HTR-8/SVneo (cell line): Measurements from ENCODE around the gene ST8SIA3.

Experiments
- DNase-seq: peaks from one replicate; pipeline ENCODE4 v3.0.0; 2011; ENCODE audit warnings: low spot score, mixed read lengths; ENCODE audit not compliant: insufficient read length
- FAIRE-seq: peaks from 2 replicates; lab custom pipeline; 2011; peaks lifted over from hg19 to GRCh38; lab: Jason Lieb, UNC

ST8SIA3 gene, protein sequence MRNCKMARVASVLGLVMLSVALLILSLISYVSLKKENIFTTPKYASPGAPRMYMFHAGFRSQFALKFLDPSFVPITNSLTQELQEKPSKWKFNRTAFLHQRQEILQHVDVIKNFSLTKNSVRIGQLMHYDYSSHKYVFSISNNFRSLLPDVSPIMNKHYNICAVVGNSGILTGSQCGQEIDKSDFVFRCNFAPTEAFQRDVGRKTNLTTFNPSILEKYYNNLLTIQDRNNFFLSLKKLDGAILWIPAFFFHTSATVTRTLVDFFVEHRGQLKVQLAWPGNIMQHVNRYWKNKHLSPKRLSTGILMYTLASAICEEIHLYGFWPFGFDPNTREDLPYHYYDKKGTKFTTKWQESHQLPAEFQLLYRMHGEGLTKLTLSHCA

GRCh38 chr18:57352271-57352701, at the start of gene ST8SIA3:
Gene ST8SIA3, plus strand, starts transcription at chr18:57352557. Its CDS starts 290 bp downstream, at chr18:57352847.
- FAIRE-seq (no peak), DNase-seq (no peak)

DNA sequence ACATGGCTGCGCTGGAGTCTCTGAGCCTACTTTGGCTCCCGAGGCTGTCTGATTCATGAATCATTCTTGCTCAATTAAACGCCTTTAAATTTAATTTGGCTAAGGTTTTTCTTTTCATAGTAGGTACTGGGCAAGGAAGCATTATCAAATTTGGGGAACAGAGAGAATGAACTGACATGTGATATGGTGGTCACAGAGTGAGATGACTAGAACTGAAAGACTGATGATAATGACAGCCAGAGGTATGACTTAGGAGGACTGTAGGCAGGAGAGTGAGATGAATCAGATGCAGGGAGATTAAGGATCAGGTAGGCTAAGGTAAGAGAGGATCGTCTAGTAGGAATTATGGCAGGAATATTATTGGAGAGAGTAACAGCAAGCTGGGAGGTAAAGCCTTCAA, 40.9 kb upstream of the ST8SIA3 start:
- DNase-seq (no peak), FAIRE-seq (no peak)

DNA sequence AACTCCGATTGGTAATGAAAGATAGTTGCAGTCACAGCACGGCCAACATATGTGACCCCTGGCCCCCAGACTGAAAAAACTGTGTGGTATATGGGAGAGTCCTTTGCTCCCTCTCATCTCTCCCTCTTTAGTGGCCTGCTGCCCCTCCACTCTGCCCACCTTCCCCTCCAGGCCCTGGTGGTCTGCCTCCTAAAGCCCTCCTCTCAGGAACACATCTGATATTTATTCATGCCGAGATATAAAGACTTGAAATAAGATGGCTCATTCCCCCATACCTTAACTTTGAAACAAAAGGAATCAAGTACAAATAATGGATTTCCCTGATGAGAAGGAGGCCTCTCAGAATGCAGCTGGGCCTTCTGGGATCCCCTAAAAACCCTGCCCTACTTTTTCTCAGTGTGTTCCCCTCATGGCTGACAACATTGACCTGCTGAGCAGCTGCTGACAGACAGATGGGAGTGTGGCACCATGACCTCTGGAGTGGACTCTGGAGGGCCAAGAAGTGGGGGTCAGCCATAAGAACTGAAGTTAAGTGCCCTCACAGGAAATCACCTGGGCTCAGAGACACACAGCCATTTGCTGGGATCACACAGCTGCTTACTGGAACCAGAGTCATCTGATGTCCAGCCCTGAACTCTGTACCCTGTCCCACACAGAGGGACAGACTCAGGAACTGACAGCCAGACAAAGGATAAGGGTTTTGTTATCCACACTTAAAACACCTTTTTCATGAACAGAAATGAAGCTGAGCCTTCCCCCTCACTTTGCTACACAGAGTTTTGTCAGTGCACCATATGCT, 39.8 kb upstream of the ST8SIA3 start:
- FAIRE-seq: no peak

DNA sequence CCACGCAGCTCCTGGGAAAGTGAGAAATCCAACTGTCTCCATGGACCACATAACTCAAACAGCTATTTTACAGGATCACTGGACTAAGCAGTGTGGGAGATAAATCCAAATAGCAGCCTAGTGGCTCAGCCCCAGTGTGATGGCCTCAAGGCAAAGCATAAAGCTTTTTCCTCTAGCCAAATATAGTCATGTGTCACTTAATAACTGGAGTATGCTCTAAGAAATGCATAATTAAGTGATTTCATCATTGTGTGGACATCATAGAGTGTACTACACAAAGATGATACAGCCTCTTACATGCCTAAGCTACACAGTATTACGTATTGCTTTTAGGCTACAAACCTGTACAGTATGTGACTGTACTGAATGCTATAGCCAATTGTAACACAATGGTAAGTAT, 31.8 kb upstream of the ST8SIA3 start:
- FAIRE-seq: no peak

More for the DNA sequence above, 39.8 kb upstream of the ST8SIA3 start:
- no peak for DNase-seq

GRCh38 chr18:57325491-57326166, 26.7 kb upstream of the ST8SIA3 start:
- no peak for DNase-seq
- FAIRE-seq: no peak

More for the DNA sequence above, 31.8 kb upstream of the ST8SIA3 start:
- no peak for DNase-seq

DNA sequence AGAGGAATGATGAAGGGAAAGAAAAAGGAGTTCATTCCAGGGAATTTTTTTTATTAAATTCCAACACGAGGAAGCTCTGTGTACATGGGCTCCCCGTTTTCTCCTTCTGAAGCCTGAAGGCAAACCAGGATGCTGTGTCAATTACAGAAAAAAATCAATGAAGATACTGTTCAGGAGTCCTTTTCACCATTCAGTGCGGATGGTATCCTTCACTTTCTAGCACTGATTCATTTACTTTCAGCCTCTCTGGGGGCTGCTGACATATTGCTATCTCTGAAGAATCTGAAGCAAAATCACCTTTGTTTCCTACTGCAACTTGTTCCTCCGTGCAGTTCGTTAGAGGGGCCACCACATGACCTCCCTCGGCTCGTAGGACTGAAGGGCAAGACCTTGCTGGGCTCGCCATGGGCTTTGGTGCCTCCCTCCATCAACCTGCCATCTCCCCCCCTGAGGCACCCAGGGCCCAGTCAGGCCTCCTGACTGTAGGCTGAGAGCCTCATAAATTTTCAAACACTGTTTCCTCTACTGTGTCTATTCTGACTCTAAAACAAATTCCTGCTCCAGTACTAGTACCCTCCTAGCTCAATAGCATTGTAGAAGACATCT, 25.5 kb upstream of the ST8SIA3 start:
- FAIRE-seq (no peak), DNase-seq (no peak)

DNA sequence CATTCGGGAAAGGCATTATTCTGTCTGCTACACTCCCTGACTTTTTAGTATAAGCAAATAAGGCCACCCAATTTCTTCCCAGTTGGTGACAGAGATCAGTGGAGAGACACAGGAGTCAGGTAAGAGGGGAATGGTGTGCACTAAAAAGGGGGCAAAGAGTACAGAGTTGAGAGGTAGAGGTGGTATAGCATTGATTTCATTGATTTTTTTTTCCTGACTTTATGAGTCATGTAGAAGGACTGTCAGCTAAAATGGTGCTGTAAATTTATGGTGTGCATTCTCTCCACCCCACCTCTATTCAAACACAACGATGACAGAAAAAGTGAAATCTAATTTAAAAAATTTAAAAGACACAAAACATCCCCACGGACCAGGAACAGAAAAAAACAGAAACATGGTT, 23.7 kb upstream of the ST8SIA3 start:
- FAIRE-seq (no peak), DNase-seq (no peak)

DNA sequence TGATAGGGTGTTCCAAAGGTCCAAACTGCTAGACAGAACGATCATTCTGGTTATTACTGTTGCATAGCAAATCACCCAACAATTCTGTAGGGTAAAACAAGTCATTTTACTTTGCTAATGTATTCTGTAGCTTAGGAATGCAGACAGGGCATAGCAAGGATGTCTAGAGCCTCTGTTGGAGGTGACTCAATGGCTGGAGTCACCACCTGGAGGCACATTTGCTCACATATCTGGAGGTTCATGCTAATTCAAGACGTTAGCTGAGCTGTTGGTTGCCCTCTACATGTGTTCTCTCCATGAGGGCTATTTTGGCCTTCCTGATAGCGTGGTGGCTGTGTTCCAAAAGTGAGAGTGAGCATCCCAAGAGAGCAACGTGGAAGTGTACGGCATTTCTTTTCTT, 22.5 kb upstream of the ST8SIA3 start:
- FAIRE-seq: no peak
- no peak for DNase-seq

DNA sequence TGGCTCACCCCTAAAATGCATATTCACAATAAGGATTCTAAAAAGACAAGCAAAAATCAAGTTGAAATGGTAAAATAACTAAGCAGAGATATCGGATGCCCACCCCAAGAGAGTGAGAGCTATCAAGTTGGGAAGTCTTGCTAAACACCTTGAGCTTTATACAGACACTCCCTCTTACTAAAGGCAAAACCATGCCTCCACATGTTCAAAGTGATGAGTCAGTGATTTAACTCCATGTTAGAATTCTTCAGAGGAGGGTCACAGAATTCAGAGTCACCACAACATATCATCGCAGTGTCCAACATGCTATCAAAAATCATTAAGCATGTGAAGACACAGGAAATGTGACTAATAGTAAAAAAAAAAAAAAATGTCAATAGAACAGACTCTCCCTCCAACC, 20.6 kb upstream of the ST8SIA3 start:
- DNase-seq (no peak), FAIRE-seq (no peak)

DNA sequence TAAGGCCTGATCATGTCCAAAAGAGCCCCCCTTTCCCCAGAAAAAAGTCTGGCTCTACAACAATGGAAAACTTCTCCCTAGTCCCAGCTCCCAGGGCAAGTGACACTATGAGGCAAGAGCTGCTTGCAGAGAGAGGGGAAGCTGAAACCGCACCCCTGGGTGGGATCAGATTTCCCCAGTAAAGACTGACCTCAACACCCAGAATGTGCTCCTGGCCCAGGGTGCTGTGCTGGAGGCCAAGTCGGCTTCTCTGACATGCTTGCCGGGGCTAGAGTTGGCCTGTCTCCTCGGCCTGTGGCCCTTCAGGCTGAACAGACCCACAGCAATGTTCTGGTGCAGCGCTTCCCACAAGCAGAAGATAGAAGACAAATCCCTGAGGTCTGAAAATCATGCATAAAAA, 18.4 kb upstream of the ST8SIA3 start:
- FAIRE-seq: no peak

GRCh38 chr18:57334383-57334782, 18.0 kb upstream of the ST8SIA3 start:
- FAIRE-seq (no peak), DNase-seq (no peak)

More for the DNA sequence above, 18.4 kb upstream of the ST8SIA3 start:
- no peak for DNase-seq

DNA sequence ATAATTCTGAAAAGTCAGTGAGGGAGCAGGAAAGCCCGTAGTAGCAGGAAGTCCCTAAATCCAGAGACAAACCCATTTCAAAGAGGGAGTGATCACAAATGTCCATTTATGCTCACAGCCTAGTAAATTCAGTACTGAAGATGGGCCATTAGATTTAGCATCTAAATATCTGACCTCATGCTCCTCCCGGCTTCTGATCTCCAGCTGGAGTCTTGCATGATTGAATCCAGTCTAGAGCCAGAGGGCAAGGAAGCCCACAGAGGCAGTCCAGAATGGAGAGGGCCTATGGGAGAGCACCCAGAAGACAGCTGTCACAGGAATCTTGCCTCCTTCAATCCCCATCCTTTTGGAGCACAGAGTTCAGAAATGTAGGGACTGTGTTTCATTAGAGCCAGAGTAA, 16.0 kb upstream of the ST8SIA3 start:
- DNase-seq (no peak), FAIRE-seq (no peak)

- FAIRE-seq: no peak
- no peak for DNase-seq
These were observed 14.5 kb upstream of the ST8SIA3 start for GRCh38 chr18:57337890-57338289.

GRCh38 chr18:57343833-57344232, 8.5 kb upstream of the ST8SIA3 start:
- FAIRE-seq: no peak
- no peak for DNase-seq

DNA sequence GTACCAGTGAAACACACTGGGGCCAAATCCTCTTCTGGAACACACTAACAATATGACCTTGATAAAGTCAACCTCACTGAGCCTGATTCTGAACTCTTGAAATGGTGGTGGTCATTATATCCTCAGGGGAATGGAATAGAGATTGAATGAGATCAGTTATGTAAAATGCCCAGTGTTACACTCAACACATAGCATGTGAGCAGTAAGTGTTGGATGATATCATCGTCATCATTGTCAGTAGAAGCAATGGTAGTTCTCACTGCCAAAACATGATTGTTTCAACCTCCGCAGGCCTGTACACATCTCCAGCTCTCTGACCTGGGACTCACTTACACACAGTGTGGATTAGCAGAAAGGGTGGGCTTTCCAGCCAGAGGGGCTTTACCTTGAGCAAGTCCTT, 5.5 kb upstream of the ST8SIA3 start:
- FAIRE-seq (no peak), DNase-seq (no peak)

- no peak for FAIRE-seq
- DNase-seq: no peak
These were observed 4.6 kb upstream of the ST8SIA3 start for GRCh38 chr18:57347784-57348183.

DNA sequence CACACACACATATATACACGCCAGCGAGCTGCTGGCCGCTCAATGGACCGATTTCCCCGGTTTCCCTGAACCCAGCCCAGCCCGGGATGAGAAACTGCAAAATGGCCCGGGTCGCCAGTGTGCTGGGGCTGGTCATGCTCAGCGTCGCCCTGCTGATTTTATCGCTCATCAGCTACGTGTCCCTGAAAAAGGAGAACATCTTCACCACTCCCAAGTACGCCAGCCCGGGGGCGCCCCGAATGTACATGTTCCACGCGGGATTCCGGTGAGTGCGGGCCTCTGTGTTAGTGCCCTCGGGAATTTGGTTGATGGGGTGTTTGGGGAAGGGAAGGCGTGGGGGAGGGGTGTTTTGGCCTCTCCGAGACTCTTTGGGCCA, 392 bp downstream of the ST8SIA3 start:
- DNase-seq (no peak), FAIRE-seq (no peak)

GRCh38 chr18:57353137-57353939, 981 bp downstream of the ST8SIA3 start:
- DNase-seq: no peak
- no peak for FAIRE-seq

DNA sequence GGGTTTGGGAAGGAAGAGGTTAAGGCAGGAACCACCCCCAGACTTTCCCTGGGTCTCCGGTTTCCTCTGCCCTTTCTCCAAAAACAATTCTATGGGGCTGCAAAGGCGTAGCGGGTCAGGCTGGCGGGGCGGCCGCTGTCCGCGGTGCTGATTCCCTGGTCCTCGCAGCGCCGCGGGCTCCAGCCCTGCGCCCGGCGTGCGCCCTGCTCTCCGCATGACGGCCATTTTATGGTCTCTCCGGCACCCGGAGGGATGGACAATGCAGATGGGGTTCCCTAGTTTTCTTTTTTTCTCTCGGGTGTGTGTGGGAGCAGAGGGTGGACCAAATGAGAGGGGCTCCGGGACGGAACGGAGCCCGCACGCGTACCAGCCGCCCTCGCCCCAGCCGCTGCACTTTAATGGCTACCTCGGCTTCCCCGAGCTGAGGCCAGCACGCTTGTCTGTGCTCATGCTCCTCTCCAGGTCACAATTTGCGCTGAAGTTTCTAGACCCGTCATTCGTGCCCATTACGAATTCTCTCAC, 1.6 kb downstream of the ST8SIA3 start:
- FAIRE-seq (no peak), DNase-seq (peak; percentile 12)
